KG1 (cell line): ENCODE measurements around the gene SPDYA.

Experiments
- DNase-seq: peaks from one replicate; lab custom pipeline; 2025; lab: John Stamatoyannopoulos, UW

SPDYA gene

DNA sequence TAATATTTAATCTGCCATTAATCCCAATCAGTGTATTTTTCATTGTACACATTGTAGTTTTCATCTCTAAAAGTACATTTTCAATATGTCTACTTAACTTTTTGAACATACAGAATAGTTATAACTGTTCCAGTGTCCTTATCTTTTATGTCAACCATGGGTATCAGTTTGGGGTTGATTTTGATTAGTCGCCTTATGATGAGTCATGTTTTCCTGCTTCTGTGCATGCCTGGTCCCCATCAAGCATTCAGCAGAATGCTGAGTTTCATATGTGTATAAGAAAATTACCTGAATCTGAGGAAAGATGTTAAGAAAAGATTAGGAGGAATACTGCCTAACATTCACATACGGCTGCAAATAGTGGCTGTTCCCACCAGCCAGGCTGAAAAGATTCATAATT is 17.7 kb downstream of the SPDYA start:
- DNase-seq, result no peak

DNA sequence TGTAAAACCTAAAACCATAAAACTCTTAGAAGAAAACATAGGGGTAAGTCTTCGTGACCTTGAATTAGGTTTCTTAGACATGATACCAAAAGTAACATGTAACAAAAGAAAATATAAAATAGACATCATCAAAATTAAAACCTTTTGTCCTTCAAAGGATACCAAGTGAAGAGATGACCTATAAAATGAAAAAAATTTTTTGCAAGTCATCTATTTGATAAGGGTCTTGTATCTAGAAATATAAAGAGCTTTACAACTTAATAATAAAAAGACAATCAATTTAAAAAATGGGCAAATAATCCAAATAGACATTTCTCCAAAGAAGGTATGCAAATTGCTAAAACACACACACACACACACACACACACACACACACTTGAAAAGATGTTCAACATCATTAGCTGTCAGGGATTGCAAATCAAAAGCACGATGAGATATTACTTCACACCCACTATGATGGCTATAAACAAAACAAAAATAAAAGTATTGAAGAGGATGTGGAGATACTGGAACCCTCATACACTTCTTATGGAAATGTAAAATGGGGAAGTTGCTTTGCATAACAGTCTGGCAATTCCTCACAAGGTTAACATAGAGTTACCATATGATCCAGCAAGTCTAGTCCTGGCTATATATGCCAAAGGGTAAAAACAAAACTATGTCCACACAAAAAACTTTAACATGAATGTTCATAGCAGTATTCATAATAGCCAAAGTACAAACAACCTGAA is 23.3 kb downstream of the SPDYA start:
- DNase-seq, result no peak

DNA sequence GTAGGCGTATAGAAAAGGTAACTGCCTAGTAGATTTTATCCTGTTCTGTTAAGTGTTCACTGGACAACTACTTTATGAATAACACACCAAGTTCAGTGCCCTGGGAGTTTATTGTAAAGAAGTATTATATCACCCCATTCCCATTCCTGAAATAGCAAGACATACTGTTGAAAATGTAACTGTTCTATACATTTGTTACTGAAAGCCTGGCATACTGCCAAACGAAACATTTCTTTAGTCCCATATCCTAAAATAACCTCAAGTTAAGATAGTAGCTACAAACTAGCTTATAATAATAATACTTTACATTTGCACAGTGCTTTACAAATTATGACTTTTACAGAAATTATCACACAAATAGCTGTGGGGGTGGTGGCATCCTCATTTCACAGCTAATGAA is 25.1 kb downstream of the SPDYA start:
- no peak for DNase-seq

DNA sequence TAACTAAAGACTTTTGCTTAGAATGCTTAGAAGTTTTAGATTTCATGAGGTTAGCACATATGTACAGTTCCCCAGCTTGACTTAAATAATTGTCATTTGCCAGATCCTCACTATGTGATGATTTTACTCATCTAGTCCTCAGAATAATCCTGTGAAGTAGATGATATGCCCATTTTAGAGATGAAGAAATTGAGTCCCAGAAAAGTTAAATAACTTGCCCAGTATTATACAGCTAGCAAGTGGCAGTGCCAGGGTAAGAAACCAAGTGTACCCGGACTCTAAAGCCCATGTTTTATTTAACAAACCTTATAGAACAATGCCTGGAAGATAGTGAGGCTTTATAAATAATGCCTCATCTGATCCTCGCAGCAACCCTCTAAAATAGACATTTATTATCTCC is 28.3 kb downstream of the SPDYA start:
- DNase-seq, result no peak

DNA sequence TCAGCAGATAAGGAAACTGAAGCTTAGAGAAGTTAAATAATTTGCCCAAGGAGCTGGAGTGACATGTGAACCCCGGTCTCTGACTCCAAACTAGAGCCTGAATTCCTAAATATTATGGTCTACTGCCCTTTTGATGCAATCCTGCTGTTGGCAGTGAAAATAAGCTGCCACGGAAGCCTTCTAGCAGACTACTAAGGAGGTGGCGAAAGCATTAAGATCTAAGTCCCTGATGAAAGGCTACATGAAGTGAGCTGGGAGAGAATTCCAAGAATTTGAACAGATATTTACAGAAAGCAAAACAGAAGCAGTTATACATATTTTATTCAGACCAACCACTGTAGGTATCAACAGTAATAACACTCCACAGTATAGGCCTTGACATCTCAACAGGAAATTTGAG is 31.4 kb downstream of the SPDYA start:
- no peak for DNase-seq

DNA sequence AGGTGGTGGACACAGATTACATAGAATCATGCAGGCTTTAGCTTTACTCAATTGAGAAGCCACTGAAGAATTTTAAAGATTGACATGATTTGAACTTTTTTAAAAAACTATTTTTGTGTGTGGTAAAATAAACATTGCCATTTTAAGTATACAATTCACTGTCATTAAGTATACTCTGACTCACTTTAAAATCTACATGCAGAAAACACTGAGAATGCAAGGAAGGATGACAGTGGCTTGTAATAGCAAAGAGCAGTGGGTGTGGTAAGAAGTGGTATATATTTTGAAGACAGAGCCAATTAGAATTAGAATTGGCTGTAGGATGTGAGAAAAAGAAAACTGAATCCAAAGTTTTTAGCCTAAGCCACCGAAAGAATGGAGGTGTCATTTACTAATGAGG is 44.6 kb downstream of the SPDYA start:
- no peak for DNase-seq

DNA sequence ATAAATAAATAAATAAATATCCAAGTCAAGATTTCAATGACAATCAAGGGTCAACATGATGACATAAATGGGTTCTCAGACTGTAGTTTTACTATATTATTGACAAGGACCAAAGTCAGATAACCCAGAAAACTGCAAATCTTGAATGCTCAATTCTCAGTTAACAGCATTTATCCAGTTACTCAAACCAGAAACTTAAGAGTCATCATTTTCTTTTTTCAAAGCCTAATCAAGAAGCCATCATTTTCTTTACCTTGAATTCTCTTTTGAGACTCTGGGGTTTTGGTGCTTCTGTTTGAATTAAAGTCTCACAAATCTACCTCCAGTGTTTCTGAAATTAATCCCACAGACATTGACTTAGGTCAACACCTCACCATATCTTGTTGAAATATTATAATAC is 45.3 kb downstream of the SPDYA start:
- no peak for DNase-seq

DNA sequence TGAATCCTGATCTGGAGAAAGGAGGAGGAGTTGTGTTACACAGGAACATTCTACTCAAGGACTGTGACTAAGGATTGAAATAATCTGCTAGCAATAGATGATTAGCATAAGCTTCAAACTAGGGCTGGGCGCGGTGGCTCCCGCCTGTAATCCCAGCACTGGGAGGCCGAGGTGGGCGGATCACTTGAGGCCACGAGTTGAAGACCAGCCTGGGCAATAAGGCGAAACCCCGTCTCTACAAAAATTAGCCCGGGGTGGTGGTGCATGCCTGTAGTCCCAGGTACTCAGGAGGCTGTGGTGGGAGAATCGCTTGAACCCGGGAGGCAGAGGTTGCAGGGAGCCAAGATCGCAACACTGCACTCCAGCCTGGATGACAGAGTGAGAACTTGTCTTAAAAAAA is 58.0 kb downstream of the SPDYA start:
- no peak for DNase-seq

DNA sequence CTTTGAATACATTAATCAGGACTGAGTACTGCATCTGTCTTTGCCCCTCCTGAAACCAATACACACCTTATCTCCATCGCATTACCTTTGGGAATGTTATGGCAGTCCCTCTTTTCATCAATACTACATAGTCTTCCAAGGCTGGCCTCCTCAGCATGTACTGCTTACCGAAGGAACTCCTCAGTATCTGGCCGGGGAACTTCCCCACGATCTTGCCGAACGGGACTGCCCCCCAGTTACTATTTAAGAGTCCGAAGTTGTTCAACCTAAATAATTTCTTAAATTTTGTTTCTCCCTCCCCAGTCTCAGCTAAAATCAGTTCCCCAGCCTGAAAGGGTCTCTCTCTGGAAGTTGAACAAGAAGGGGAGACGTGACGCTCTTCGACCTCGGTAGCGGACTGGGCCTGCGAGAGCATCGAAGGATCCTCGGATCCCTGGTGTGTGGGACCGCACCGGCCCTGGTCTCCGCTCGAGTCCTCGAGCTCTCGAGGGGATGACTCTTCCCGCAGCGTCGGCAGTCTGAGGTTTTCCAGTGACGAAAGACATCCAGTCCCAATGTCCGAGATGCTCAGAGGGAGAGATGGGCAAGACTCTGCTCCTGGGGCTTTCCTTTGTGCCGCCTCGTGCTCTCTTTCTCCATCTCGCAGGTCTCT is 59.0 kb downstream of the SPDYA start:
- peak; percentile 70 for DNase-seq

DNA sequence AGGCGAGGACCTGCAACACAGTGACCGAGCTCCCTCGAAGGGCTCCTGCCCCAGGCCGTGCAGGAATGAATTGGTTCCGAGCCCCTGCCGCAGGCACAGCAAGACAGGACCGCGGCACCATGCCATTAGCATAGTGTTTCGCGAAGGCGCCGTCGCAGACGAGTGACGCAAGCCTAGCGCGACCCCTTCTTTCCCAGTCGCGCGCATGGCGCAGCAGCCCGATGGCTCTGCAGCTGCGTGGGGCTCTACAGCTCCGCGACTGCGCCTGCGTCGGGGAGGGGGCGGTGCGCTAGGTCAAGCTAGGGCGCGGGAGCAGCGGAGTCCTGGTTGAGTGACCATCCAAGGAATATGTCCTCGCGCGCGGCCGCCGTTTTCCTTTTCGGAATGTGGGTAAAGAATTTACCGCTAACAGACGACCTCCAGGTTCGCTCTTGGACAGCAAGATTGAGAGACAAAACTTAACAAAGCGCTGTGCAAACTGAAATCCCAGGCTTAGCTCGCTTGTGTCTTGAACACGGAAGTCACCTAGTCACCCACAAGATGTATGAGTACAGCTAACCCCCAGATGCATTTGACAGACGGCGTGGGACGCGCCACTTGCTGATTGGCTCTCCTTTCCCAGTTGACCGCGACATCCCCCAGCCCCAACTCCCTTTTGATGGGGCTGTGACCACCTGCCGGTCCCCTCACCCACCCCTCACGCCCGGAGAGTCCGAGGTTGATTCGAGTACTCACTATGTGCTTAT is 59.7 kb downstream of the SPDYA start, which contains the start of gene TRMT61B:
Gene TRMT61B, minus strand, starts transcription at position 164 of the 746 bp plus-strand sequence. Its CDS starts 32 bp downstream, at position 132.
- DNase-seq, result peak; percentile 95

DNA sequence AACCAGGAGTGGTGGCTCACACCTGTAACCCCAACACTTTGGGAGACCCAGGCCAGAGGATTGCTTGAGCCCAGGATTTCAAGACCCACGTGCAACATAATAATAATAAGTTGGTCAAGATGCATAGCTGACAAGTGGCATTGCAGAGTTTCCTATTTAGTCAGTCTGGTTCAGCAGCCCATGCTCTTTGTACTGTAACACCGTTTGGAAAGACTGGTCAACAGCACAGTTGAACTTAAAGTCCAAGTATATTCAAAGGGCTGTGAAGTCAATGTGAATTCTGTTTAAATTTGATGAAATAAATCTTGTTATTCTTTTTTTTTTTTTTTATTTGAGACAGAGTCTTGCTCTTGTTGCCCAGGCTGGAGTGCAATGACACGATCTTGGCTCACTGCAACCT is 61.0 kb downstream of the SPDYA start:
- DNase-seq, result no peak

DNA sequence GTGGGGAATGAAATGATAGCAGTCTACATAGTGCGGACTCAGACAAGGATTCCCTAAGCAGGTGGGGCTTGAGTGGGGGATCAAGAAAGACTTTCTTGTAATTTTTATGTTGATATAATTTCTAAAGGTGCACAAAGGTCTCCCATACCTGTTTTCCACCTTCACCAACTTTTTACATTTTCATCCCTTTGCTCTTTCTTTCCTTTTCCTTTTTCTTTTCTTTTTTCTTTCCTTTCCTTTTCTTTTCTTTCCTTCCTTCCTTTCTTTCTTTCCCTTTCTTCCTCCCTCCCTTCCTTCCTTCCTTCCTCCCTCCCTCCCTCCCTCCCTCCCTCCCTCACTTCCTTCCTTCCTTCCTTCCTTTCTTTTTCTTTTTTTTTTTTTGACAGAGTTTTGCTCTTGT is 69.6 kb downstream of the SPDYA start:
- DNase-seq, result no peak

DNA sequence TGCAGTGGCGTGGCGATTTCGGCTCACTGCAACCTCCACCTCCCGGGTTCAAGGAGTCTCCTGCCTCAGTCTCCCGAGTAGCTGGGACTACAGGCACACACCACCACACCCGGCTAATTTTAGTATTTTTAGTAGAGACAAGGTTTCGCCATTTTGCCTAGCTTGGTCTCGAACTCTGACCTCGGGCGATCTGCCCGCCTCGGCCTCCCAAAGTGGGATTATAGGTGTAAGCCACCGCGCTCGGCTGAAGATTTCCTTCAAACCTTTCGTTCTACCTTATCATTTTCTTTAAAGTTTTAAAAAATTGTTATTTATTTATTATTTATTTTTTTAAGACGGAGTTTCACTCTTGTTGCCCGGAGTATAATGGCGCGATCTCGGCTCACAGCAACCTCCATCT is 82.9 kb downstream of the SPDYA start:
- no peak for DNase-seq

DNA sequence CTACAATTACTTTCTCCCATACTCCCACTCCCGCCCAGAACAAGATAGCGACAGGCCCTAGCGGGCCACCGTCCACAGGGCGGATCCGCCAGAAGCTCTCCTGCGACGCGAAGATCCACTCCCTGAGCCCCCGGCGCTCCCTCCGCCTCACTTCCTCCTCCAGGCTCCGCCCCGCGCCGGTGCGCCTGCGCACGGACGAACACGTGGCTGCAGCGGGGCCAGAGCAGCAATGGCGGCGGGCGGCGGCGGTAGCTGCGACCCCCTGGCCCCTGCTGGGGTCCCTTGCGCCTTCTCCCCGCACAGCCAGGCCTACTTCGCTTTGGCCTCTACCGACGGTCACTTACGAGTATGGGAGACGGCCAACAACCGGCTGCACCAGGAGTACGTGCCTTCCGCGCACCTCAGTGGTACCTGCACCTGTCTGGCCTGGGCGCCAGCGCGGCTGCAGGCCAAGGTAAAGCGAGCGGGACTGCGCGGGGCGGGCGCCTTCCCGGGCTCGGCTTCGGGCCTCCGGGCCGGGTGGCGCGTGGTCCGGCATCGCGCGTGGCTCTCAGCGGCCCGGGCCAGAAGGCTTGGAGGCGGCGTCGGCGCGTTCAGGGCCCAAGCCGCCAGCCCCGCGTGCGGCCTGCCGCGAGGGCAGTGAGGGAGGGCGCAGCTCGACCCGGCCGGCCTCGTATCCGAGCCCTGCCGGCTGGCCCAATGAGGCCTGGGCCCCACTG is 84.0 kb downstream of the SPDYA start, which contains the start of gene WDR43:
Gene WDR43, plus strand, starts transcription at position 198 of the 719 bp plus-strand sequence. Its CDS starts 32 bp downstream, at position 230.
- DNase-seq, result peak; percentile 97

DNA sequence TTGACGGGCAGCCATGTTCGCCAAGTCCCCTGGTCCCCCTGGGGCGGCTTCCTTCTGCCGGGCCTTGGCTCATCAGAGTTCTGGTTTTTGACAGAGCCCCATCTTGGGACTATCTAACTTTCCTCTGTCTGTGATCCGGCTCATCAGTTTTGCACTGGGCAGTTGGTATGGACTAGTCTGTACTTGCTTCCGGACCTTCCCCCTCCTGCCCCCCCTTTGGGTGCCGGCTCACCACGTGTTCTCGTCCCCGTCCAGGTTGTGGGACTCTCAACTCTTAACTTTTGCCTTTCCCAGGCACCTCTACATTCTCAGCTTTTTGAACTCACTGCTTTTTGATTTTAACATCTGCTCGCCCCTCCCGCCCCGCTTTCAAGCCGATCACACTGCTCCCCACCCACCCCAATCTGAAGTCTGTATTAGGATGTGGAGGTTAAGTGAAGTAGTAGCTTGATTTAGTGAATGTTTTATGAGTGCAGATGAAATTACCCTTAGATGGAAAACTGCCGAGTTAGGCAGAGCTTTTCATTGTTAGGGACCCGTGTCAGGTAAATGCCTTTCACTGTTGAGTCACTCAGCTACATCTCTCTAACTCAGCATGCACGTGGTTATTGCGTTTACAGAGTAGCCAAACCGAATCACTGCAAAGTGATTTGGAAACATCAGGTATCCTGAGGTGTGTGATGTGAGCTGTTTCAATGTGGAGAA is 84.7 kb downstream of the SPDYA start:
- DNase-seq, result no peak

DNA sequence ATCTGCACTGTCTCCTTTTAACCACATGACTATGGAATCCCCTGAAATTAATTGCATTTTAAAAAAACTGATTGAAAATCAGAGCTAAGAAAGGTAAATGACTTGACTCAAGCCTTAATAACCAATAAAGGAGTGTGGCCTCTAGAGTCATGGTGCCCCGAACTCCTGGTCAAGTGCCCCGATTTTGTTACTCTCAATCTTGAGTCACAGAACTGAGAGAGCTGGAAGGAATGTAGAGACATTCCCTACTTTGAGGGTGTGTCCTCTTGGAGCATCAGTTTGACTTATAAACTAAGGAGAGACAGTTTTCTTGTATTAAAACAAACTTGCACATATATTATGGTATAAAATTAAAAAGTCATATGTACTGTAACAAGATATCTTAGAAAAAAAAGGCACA is 86.3 kb downstream of the SPDYA start:
- no peak for DNase-seq

DNA sequence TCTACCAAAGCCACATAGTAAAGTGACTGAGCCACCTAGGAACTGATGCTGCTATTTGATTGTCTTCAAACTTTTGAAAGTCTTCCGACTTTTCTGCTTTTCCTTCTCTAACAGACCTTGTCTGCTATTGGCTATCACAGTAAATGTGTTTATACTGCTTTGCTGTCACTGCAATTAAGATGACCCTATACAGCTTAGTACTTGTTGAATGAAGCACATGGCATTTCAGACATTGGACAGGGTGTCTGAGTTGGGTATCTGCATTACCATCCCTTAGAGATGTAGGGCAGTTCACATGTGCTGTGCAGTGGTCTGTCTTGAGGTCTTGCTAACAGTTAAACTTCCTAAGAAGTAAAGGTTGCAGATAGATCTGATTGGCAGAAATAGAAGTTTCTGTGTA is 87.4 kb downstream of the SPDYA start:
- no peak for DNase-seq
